ENCODE data around the gene DNAJC17.

The DNAJC17 gene, protein sequence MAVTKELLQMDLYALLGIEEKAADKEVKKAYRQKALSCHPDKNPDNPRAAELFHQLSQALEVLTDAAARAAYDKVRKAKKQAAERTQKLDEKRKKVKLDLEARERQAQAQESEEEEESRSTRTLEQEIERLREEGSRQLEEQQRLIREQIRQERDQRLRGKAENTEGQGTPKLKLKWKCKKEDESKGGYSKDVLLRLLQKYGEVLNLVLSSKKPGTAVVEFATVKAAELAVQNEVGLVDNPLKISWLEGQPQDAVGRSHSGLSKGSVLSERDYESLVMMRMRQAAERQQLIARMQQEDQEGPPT

DNA sequence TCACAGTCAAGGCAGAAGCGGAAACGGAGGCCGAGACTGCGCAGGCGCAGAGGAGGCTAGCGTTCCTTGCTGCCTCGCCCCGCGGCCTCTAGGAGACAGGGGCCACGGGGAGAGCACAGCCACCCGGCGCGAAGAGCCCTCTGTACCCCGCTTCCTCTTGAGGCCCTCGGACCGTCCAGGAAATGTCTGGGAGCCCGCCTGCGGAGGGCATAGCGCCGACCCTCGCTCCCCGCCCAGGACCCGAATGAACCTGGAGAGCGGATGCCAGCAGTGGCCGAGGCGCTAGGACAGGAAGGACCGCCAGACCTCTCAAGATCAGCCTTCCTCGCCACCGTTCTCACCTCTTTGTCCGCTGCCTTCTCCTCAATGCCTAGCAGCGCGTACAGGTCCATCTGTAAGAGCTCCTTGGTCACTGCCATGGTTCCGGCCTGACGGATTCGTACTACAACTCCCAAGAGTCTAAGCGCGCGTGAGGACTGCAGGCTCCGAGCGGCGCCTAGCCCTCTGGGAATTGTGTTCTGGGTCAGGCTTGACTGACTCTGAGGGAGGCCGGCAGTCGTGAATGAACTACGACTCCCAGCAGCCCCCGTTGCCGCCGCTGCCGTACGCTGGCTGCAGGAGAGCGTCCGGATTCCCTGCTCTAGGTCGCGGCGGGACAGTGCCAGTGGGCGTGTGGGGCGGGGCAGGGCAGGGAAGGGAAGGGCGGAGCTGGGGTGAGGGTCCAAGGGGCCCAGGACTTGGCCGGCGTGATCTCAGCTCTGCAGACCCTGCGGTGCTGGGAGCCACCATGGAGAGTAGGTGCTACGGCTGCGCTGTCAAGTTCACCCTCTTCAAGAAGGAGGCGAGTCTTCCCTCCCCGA, at the start of gene DNAJC17, which contains the start of gene ZFYVE19:
Gene DNAJC17, minus strand, starts transcription at position 446 of the 860 bp plus-strand sequence. Its CDS starts 27 bp downstream, at position 419.
Gene ZFYVE19, plus strand, starts transcription at position 62 of the 860 bp plus-strand sequence. Its CDS starts 501 bp downstream, at position 563.
- peak; percentile 89 to 93 (median 93) for DNase-seq (ENCODE audit: low read depth in 3 of 3)

DNA sequence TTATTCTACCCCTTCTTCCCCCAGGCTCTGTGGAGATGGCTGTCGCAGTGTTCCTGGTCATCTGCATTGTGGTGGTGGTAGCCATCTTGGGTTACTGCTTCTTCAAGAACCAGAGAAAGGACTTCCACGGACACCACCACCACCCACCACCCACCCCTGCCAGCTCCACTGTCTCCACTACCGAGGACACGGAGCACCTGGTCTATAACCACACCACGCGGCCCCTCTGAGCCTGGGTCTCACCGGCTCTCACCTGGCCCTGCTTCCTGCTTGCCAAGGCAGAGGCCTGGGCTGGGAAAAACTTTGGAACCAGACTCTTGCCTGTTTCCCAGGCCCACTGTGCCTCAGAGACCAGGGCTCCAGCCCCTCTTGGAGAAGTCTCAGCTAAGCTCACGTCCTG, 49.5 kb upstream of the DNAJC17 start:
- DNase-seq (ENCODE audit: low read depth in 3 of 3), result no peak

DNA sequence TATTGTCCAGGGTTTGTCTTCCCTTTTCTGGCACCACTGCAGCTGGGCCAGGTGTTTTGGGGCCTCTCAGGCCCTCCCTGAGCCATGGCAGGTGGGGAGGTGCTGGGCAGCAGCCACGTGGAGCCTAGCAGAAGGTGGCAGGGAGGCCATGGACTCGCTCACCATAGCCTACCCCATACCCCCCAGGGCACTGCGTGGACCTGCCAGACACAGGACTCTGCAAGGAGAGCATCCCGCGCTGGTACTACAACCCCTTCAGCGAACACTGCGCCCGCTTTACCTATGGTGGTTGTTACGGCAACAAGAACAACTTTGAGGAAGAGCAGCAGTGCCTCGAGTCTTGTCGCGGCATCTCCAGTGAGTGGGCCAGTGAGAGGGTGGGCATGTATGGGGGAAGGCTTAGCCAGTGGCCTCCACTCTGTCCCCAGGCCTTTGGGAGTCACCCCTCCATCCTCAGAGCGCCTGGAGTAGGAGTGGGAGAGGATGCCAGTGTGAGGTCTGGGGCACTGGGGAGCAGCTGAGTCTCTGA, 48.5 kb upstream of the DNAJC17 start:
- DNase-seq (ENCODE audit: low read depth in 3 of 3), result no peak

DNA sequence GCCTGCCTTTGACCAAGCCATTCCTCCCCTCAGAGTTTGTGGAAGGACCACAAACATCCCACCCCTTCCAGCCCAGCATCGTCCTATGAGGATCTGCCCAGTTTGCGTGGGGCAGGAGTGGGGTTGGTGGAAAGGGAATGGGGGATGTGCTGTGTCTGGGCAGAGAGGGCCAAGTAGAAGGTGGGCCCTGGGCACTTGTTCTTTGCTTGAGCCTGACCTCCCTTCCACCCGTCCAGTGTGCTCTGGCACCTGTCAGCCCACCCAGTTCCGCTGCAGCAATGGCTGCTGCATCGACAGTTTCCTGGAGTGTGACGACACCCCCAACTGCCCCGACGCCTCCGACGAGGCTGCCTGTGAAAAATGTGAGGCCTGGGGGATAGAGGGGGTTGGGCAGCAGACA, 46.9 kb upstream of the DNAJC17 start:
- no peak for DNase-seq (ENCODE audit: low read depth in 3 of 3)

DNA sequence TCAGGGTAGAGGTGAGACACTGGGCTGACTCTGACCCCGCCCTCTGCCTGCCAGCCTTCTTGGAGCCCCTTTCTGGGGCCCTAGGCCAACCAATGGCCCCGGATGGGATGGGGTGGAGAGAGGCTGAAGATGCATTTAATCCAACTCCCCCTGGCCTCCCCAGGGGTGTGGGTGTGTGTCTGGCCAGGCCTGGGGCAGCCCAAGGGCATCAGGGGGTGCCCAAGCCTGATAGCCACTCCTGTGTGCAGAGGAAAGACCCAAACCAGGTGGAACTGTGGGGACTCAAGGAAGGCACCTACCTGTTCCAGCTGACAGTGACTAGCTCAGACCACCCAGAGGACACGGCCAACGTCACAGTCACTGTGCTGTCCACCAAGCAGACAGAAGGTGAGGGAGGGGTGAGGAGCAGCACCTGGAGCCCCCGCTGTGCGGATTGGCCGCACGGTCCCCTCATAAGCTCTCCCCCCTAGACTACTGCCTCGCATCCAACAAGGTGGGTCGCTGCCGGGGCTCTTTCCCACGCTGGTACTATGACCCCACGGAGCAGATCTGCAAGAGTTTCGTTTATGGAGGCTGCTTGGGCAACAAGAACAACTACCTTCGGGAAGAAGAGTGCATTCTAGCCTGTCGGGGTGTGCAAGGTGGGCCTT, 46.1 kb upstream of the DNAJC17 start:
- DNase-seq (ENCODE audit: low read depth in 3 of 3), result no peak

DNA sequence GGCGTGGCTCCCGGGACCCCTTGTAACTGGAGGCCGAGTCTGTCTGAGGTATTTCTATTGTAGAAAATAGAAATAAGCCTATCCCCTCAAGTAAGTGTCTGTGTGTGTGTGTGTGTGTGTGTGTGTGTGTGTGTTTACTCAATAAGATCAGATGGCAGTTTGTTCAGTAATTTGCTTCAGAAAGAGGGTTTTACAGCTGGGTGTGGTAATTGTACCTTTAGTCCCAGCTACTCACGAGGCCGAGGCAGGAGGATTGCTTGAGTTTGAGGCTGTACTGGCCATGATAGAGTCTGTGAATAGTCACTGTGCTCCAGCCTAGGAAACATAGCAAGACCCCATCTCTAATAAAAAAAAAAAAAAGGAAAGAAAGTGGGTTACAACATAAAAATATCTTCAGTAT, 45.3 kb upstream of the DNAJC17 start:
- DNase-seq (ENCODE audit: low read depth in 3 of 3), result no peak

DNA sequence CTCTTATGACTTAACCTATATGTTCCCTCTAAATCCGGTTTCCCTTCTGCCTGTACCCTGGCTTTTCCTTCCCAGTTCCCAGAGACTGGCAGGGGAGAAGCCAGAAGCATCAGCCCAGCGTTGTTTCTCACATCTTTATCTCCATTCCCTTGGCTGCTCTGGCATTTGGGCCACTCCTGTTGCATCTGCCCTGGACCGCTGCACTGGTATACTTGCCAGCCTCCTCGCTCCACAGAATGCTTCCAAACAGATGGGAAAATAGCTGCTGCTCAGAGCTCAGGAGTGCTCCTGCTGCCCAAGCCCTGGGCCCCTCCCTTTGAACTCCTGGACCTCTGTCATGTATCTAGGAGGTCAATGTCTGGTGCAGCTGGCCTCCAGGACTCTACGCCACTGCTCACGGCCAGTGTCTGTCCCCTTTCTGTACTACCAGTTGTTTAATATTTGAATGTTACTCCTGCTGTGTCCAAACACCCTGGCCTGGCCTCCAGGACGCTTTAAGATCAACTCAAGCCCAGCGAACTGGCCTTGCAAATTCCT, 43.4 kb upstream of the DNAJC17 start:
- DNase-seq (ENCODE audit: low read depth in 3 of 3), result no peak

DNA sequence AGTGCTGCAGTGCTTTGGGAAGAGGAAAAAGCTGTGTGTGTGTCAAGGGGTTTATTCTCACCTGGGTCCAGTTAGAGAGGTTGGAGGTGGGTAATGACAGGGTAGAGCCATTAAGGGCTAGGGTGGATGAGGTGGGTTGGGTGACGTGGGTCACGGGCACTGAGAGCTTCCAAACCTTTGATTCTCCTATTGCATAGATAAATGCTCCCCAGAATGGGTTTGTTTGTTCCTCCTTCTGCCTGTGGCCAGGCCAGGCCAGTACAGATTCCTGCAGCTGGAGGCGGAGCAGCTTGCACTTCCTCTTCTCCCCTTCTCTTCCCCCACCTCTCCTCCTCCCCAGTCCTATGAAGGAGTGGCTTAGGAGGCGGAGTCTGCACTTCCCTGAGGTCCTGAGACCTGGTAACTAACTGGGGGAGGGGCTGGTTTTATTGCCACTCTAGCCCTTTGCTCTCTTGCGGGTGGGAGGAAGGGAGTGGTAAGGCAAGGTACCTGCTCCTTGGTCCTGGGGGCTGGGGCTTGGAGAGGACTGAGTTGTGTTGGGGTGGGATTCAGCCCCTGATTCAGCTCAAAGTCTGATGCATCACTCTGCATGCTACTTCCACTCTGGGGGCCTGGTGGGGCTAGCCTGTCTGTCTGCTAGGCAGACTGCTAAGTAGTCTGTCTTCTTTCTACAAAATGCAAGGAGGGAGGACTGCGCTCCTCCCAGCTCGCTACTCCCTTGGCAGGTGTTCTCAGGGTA, 40.1 kb upstream of the DNAJC17 start:
- DNase-seq (ENCODE audit: low read depth in 3 of 3), result no peak

DNA sequence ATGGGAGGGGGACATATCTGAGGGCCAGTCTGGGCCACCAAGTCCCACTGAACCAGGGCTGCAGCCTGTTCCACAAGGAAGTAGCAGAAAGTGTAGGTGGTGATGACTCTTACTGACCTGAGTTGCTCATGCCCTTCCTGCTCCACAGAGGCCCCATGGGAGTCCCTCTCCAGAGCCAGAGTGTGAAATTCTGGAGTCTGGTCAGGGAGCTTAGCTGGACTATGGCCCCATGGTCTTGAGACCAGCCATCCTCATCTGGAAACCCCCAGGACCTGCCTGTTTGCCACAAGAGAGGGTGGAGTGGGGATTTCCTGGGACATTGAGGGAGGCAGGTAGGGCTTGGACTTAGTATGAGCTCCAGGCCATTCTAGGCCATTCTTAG, 39.6 kb upstream of the DNAJC17 start:
- no peak for DNase-seq (ENCODE audit: low read depth in 3 of 3)

DNA sequence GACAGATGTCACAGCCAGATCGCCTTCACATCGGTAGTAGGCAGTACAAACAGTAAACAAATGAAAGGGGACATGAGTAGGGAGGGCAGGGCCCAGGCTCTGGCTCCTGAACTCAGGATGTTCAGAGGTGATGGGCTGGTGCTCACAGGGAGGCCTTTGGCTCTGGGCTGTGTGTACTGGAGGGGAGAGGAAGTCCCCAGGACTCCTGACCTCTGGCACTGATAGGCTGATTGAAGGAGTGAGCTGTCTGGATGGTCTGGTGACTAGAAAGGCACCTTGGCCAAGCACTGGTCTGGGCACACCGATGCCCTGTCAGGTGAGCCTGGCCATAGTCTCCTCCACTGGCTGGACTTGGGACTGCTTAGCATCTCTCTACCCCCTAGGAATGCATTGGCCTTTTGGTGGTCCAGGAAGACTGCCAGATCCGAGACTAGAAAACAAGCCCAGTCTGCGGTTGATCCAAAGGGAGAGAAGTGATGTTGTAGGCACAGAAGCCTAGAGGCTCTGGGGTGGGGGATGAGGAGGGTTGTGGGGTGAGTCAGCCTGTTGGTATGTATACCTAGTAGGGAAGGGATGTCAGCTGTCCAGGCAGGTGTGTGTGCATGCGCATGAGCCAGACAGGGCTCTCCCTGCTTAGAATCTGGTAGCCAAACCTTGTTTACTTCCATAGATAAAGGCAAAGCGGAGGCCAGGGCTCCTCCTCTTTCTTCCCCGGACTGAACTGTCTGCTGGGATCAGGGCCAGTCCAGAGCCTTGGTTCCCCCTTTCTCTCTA, 38.4 kb upstream of the DNAJC17 start:
- no peak for DNase-seq (ENCODE audit: low read depth in 3 of 3)

DNA sequence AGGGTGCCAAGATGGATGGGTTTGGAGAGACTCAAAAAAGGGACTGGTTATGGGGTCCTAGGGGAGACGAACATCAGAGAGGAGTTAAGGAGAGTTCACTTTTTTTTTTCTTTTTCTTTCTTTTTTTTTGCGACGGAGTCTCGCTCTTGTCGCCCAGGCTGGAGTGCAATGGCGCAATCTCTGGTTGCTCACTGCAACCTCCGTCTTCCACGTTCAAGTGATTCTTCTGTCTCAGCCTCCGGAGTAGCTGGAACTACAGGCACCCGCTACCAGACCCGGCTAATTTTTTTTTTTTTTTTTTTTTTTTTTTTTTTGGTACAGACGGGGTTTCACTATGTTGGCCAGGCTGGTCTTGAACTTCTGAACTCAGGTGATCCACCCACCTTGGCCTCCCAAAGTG, 37.8 kb upstream of the DNAJC17 start:
- no peak for DNase-seq (ENCODE audit: low read depth in 3 of 3)

DNA sequence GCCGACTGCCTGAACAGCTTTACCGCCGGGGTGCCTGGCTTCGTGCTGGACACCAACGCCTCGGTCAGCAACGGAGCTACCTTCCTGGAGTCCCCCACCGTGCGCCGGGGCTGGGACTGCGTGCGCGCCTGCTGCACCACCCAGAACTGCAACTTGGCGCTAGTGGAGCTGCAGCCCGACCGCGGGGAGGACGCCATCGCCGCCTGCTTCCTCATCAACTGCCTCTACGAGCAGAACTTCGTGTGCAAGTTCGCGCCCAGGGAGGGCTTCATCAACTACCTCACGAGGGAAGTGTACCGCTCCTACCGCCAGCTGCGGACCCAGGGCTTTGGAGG, 37.4 kb upstream of the DNAJC17 start:
- peak in 2 of 3 donors; percentile 6 to 33 for DNase-seq (ENCODE audit: low read depth in 3 of 3)

DNA sequence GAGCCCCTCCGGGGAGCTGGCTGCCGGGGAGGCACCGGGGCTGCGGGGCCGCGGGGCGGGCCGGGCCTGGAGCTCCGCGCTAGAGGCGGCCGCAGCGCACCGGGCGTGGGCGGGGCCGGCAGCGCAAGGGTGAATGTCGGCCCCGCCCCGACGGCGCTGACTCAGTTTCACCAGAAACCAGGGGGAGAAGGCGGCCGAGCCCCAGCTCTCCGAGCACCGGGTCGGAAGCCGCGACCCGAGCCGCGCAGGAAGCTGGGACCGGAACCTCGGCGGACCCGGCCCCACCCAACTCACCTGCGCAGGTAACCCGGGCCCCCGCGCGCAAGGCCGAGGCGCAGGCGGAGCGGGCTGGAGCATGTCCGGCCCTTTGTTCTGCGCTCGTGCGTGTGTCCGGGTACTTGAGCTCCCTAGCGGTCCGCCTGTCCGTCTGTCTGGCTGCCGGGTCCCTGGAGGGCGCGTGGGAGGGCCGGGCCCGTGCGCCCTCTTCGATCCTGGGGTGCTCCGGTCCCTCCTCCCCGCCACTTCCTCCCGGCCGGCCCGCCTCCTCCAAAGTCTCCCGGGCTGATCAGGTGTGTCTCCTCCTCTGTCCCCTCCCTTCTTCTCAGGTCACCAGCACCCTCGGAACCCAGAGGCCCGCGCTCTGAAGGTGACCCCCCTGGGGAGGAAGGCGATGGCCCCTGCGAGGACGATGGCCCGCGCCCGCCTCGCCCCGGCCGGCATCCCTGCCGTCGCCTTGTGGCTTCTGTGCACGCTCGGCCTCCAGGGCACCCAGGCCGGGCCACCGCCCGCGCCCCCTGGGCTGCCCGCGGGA, 36.8 kb upstream of the DNAJC17 start, which contains the start of gene SPINT1:
Gene SPINT1, plus strand, starts transcription at position 164 of the 811 bp plus-strand sequence. Its CDS starts 507 bp downstream, at position 671.
- DNase-seq (ENCODE audit: low read depth in 3 of 3), result peak; percentile 52 to 75 (median 66)

DNA sequence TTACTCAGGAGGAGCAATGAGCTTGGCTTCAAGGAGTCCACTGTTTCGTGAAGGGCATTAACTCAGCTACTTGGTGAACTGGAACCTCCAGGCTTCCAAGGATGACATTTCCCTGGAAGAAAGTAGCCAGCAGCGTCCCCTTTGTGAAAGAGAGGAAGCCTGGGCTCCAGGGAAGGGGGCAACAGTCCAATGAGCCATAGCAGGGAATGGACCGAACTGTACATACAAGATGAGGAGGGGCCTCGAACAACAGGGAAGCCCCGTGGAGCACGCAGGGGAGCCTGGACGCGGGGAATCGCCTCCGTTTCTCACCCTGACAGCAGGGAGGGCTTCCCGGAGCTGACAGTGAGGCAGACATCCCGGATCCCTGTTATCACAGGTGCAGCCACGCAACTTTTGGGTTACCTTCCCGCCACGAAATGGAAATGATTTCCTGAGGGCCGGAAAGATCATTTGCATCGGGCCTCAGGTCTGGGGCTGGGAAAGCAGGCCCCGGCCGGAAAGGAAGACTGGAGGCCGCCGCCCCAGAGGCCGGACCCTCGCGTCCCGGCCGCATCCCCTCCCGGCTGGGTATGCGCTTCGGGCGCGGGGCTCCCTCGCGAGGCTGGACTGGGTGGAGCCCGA, 36.1 kb upstream of the DNAJC17 start:
- DNase-seq (ENCODE audit: low read depth in 3 of 3), result no peak

DNA sequence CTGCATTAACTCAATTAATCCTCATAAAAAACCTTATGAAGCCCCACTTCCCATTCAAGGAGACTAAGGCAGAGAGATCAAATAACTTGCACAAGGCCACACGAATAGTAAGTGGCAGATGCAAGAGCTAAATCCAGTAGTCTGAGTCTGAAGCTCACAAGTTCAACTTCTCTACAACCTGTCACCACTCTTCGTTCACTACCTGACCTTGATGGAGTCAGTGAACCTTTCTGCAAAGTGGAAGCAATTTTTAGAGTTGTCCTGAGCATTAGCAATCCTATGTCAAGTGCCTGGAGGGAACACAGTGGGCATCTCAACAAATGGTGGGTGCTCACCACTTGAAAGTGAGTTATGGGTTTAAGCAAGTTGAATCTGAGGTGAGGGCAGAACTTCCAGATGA, 34.5 kb upstream of the DNAJC17 start:
- DNase-seq (ENCODE audit: low read depth in 3 of 3), result no peak

DNA sequence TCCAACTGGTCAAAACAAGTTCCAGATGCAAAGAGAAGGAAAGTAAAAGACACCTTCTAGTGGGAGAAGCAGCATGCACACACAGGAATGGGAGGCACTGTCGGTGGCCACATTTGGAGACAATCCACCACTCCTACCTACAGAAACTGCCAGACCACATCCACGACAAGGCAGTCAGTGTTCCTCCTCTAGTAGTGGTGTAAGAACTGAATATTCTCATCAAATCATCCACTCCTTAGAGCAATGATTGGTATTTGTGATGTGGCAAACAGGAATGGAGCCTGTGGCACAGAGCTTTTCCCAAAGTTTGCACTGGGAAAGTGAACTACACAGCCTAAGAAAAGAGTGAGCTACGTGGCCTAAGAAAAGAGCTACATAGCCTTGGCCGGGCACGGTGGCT, 31.5 kb upstream of the DNAJC17 start:
- DNase-seq (ENCODE audit: low read depth in 3 of 3), result no peak

DNA sequence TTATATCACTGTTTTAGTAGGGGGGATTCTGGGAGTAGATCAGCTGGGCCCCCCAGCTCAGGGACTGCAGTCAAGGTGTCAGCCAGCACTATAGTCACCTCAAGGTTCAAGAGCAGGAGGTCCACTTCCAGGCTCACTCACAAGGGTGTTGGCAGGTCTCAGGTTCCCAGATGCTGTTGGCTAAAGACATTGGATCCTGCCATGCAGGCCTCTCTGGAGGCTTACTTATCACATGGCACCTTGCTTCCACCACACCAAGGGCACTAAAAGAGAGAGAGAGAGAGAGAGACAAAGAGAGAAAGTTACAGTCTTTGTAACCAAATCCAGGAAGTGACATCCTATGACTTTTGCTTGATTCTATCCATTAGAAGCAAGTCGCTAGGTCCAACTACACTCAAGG, 28.7 kb upstream of the DNAJC17 start:
- no peak for DNase-seq (ENCODE audit: low read depth in 3 of 3)

DNA sequence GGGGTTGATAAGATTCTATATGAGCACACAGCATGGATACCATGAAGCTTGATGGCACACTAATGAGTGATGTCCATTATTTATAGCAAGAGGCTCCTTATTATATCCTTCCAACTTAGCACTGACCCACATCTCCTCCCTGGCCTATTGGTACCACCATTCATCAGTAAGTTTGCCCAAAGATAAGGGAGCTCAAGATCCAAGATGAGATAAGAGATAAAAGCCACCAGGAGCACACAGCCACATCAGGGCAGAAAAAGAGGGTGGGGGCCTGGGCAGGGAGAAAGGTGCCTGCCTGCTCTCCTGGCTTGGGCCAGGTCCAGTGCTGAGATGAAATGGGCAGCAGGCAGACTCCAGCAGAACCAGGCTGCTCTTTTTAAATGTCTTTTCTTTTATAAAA, 25.6 kb upstream of the DNAJC17 start:
- DNase-seq (ENCODE audit: low read depth in 3 of 3), result no peak

DNA sequence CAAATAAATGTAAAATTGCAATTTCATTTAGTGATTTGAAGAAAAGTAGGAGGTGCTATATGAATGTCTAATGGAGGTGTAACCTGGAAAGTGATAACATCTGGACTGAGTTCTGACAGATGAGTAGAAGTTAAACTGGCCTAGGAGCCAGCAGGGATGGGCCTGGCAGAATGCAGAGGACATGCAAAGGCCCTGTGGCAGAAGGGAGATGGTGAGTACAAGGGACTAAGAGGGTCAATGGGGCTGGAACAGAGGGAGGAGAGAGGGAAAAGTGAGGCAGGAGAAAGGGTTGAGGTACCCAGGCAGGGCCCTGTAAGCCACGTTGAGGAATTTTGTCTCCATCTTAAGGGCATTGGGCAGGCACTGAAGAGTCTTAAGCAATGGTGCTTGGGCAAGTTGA, 24.6 kb upstream of the DNAJC17 start:
- no peak for DNase-seq (ENCODE audit: low read depth in 3 of 3)
